Non-pigmented ciliary epithelial cell (primary cell): ENCODE results near the gene FAM13A.
"Not testable (repeated sequence)": the region's sequence is repeated elsewhere in the genome, so short reads cannot be mapped to it uniquely, and the experiment has no call there.

ENCODE experiments used
- DNase-seq: peaks from one replicate; pipeline ENCODE4 v3.0.0-alpha.2; 2010; ENCODE audit warnings: low read depth

Gene FAM13A

GRCh38 chr4:88999392-88999930 is 57.5 kb downstream of the FAM13A start:
- DNase-seq: no peak

- DNase-seq: no peak
Observed at GRCh38 chr4:88998891-88999290, 58.1 kb downstream of the FAM13A start.

- DNase-seq: no peak
Observed at GRCh38 chr4:88998001-88998400, 59.0 kb downstream of the FAM13A start.

GRCh38 chr4:88995874-88996273 is 61.1 kb downstream of the FAM13A start:
- no peak for DNase-seq

GRCh38 chr4:88995257-88995656 is 61.7 kb downstream of the FAM13A start:
- not testable (repeated sequence) for DNase-seq

- DNase-seq: no peak
Observed at GRCh38 chr4:88993246-88993645, 63.7 kb downstream of the FAM13A start.

GRCh38 chr4:88991746-88992145 is 65.2 kb downstream of the FAM13A start:
- peak; percentile 32 for DNase-seq

GRCh38 chr4:88989990-88990389 is 67.0 kb downstream of the FAM13A start:
- DNase-seq: no peak

- no peak for DNase-seq
Observed at GRCh38 chr4:88985088-88985773, 71.8 kb downstream of the FAM13A start.

GRCh38 chr4:88982757-88983156 is 74.2 kb downstream of the FAM13A start:
- DNase-seq: no peak

GRCh38 chr4:88981993-88982392 is 75.0 kb downstream of the FAM13A start:
- DNase-seq: no peak

GRCh38 chr4:88981556-88981955 is 75.4 kb downstream of the FAM13A start:
- no peak for DNase-seq

GRCh38 chr4:88979276-88979675 is 77.7 kb downstream of the FAM13A start:
- no peak for DNase-seq

- DNase-seq: no peak
Observed at GRCh38 chr4:88976775-88977035, 80.3 kb downstream of the FAM13A start.

- no peak for DNase-seq
Observed at GRCh38 chr4:88975958-88976774, 80.8 kb downstream of the FAM13A start.

GRCh38 chr4:88971536-88971935 is 85.4 kb downstream of the FAM13A start:
- no peak for DNase-seq

- DNase-seq: no peak
Observed at GRCh38 chr4:88969746-88970145, 87.2 kb downstream of the FAM13A start.

- DNase-seq: no peak
Observed at GRCh38 chr4:88969271-88969670, 87.7 kb downstream of the FAM13A start.

GRCh38 chr4:88967883-88968331 is 89.1 kb downstream of the FAM13A start:
- DNase-seq: no peak

GRCh38 chr4:88965053-88965452 is 91.9 kb downstream of the FAM13A start:
- DNase-seq: no peak

GRCh38 chr4:88964450-88964849 is 92.5 kb downstream of the FAM13A start:
- no peak for DNase-seq

GRCh38 chr4:88963817-88964216 is 93.2 kb downstream of the FAM13A start:
- no peak for DNase-seq

- no peak for DNase-seq
Observed at GRCh38 chr4:88962396-88962795, 94.6 kb downstream of the FAM13A start.
